ENCODE measurements around the gene USP11.
"Not testable (repeated sequence)": the region's sequence is repeated elsewhere in the genome, so short reads cannot be mapped to it uniquely, and the experiment has no call there.

The USP11 gene

DNA sequence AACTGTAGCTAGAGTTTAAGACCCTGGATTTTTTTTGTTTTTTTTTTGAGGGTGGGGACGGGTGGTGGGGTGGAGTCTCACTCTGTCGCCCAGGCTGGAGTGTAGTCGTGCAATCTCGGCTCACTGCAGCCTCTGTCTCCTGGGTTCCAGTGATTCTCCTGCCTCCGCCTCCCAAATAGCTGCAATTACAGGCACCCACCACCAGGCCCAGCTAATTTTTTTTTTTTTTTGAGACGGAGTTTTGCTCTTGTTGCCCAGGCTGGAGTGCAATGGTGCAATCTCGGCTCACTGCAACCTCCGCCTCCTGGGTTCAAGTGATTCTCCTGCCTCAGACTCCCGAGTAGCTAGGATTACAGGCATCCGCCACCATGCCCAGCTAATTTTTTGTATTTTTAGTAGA is 51.8 kb downstream of the USP11 start:
- H3K4me3 ChIP-seq (ENCODE audit: low read depth, low read length); DNase-seq (ENCODE audit: low read depth): not testable (repeated sequence)
- TF ChIP-seq, protein P1, sequence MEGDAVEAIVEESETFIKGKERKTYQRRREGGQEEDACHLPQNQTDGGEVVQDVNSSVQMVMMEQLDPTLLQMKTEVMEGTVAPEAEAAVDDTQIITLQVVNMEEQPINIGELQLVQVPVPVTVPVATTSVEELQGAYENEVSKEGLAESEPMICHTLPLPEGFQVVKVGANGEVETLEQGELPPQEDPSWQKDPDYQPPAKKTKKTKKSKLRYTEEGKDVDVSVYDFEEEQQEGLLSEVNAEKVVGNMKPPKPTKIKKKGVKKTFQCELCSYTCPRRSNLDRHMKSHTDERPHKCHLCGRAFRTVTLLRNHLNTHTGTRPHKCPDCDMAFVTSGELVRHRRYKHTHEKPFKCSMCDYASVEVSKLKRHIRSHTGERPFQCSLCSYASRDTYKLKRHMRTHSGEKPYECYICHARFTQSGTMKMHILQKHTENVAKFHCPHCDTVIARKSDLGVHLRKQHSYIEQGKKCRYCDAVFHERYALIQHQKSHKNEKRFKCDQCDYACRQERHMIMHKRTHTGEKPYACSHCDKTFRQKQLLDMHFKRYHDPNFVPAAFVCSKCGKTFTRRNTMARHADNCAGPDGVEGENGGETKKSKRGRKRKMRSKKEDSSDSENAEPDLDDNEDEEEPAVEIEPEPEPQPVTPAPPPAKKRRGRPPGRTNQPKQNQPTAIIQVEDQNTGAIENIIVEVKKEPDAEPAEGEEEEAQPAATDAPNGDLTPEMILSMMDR (conservative IDR thresholded peaks at IDR 0.05; ENCODE audit: low read depth, low read length) = peak; percentile 16

DNA sequence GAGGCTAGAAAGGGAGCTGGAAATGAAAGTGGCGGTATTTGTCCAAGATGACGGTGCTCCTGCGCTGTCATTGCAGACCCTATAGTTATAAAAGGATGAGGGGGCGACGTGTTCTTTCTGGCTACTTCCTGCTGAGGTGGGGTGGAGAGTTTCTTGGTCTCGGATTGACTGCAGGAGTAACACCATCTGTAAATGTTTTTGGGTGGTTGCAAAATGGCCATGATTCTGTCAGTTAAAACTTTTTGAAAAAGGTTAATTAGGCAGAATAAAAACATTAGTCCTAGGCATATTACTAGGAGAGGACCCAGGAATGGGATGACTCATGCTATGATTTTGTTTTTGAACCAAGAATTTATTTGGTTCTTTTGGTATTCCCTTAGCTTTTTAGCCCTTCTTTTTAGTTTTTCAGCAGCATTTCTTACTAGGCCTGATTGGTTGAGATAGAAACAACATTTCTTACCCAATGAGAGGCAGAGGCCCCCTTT is 53.1 kb downstream of the USP11 start:
- no peak for DNase-seq (ENCODE audit: low read depth)

DNA sequence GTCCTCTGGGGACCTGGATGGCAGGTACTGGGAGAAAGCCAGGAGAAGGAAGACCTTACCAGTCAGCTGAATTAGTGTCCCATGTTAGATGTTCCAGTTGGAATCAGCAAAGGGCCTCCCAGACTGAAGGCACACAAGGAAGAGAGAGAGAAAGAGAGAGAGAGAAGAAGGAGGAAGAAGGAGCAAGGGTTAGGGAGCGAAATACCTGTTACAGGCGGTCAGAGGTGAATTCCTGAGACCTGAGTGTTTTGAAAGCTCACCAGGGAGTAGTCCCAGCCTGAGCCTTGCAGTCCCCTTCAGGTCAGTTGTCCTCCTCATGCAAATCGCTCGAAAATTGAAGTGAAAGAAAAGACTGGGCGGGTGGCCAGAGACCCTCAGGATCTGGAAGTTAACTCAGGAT is 60.3 kb downstream of the USP11 start:
- TF ChIP-seq, protein P1 (conservative IDR thresholded peaks at IDR 0.05; ENCODE audit: low read depth, low read length) = no peak
- H3K4me3 ChIP-seq (ENCODE audit: low read depth, low read length) = no peak overlapping the region
- no peak for DNase-seq (ENCODE audit: low read depth)

More for the DNA sequence above, 53.1 kb downstream of the USP11 start:
- H3K4me3 ChIP-seq (ENCODE audit: low read depth, low read length) = no peak overlapping the region
- TF ChIP-seq, protein P1 (conservative IDR thresholded peaks at IDR 0.05; ENCODE audit: low read depth, low read length) = no peak

DNA sequence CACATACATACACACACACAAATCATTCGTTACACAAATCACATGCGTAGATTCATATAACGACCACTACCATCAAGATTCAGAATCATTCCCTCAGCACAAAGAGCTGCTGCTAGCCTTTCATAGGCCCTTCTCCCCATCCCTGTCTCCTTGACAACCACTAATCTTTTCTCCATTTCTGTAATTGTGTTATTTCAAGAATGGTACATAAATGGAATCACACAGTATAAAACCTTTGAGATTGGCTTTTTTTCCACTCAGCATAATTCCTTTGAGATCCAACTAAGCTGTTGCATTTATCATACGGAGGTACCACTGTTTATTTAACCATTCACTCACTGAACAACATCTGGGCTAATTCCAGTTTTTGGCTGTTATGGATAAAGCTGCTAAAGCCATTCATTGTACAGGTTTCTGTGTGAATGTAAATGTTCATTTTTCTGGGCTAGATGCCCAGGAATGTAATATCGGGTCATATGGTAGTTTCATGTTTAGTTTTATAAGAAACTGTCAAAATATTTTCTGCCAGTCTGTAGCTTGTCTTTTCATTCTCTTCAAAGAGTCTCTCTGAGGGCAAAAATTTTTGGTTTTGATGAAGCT is 64.1 kb downstream of the USP11 start:
- DNase-seq (ENCODE audit: low read depth) = peak; percentile 37
- TF ChIP-seq, protein P1 (conservative IDR thresholded peaks at IDR 0.05; ENCODE audit: low read depth, low read length) = no peak
- no peak overlapping the region for H3K4me3 ChIP-seq (ENCODE audit: low read depth, low read length)

DNA sequence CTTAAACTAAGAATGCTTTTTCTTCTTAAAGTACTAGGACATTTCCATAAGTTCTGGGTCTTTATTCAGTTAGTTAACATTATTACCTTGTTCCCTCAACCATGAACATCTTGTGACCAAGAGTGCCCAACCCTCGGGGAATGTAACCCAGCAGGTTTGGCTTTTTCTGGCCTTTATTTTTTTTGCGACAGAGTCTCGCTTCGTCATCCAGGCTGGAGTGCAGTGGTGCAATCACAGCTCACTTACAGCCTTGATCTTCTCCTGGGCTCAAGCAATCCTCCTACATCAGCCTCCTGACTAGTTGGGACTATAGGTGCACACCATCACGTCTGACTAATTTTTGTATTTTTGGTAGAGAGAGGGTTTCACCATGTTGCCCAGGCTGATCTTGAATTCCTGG is 65.1 kb downstream of the USP11 start:
- no peak overlapping the region for H3K4me3 ChIP-seq (ENCODE audit: low read depth, low read length)
- no peak for DNase-seq (ENCODE audit: low read depth)
- TF ChIP-seq, protein P1 (conservative IDR thresholded peaks at IDR 0.05; ENCODE audit: low read depth, low read length) = no peak
